ENCODE results near the gene OR52I2. TPM values are rescaled to one million over a fixed set of nuclear protein-coding genes. Genes with fewer than 3 reads are reported as not detected.

OR52I2 gene
- polyA plus RNA-seq, 1 of the 3 experiments (the other 2 are of a cell fraction), result not detected

DNA sequence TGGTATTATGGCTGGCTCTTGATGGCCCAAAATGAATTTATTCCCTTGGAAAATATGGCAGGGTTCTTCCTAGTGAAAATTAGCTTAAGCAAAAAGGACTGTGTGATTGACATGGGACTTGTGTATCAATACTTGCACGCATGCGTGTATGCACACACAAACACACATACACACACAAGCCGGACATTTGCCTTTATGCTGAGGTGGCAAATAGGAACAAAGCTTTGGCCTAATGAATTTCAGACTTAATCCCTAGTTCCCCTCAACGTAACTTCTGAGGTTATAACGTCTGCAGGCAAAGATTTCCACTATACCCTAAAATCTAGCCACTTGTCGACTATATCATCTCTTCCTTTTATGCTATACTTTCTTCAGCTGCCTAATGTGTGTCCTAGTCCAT lies 2.9 kb upstream of the OR52I2 start:
- Histone ChIP-seq H3K27me3 (ENCODE audit: insufficient read depth) (peaks cover 15% of the 10 kb centered on the region; the same call in 1 of the 2 replicates), H3K27ac (ENCODE audit: low read depth in 2 of 2, low read length in 1 of 2) (no peak overlapping the region), H3K9ac (no peak overlapping the region), H3K79me2 (ENCODE audit: insufficient read depth) (no peaks in the 10 kb centered on the region), H2AFZ (ENCODE audit: low read depth) (no peak overlapping the region), H3K4me3 (ENCODE audit: low read depth in 2 of 2, low read length in 1 of 2) (no peak overlapping the region), H3F3A (replicated peaks; ENCODE audit: insufficient read depth) (no peaks in the 10 kb centered on the region), H3K9me3 (no peaks in the 10 kb centered on the region), H3K4me1 (ENCODE audit: control insufficient read depth in 1 of 2, insufficient read depth in 2 of 2, low read depth in 1 of 2, low read length in 1 of 2) (no peaks in the 10 kb centered on the region), H4K20me1 (ENCODE audit: insufficient read depth) (no peaks in the 10 kb centered on the region), H3K36me3 (replicated peaks in 1 of 2; ENCODE audit: control insufficient read depth in 1 of 2, insufficient read depth in 2 of 2, low read length in 1 of 2) (no peaks in the 10 kb centered on the region), H3K4me2 (no peak overlapping the region), H3K9me2 (no peaks in the 10 kb centered on the region)
- 23% methylated on average over 6 of the region's 6 CpGs for WGBS (ENCODE audit: low lambda C conversion rate)
- POLR2A ChIA-PET, result no interaction called here
- CTCF ChIA-PET, result interaction anchor here (1.4 kb wide), 1 partner anchor 396 kb away, joined by 3 read pairs; no protein-coding TSS in a partner anchor
- no peak for DNase-seq
- TF ChIP-seq NRF1 (IDR thresholded peaks at IDR 0.05; ENCODE audit: low read depth, low read length) (no peak), YY1 (IDR thresholded peaks at IDR 0.05; ENCODE audit: low read depth) (no peak), NFIC (IDR thresholded peaks at IDR 0.05; ENCODE audit: borderline replicate concordance) (no peak), MEF2A (IDR thresholded peaks at IDR 0.05; ENCODE audit: borderline replicate concordance, low read depth) (no peak), TAF1 (IDR thresholded peaks at IDR 0.05; ENCODE audit: borderline replicate concordance, low read depth, low read length) (no peak), SIN3A (IDR thresholded peaks at IDR 0.05; ENCODE audit: borderline replicate concordance, low read depth, low read length) (no peak), EP300 (IDR thresholded peaks at IDR 0.05; ENCODE audit: borderline replicate concordance in 1 of 2, low read depth in 1 of 2, low read length in 1 of 2) (no peak), JUND (IDR thresholded peaks at IDR 0.05) (no peak), RAD21 (IDR thresholded peaks at IDR 0.05; ENCODE audit: low read length) (no peak)
- TF ChIP-seq, protein P1, sequence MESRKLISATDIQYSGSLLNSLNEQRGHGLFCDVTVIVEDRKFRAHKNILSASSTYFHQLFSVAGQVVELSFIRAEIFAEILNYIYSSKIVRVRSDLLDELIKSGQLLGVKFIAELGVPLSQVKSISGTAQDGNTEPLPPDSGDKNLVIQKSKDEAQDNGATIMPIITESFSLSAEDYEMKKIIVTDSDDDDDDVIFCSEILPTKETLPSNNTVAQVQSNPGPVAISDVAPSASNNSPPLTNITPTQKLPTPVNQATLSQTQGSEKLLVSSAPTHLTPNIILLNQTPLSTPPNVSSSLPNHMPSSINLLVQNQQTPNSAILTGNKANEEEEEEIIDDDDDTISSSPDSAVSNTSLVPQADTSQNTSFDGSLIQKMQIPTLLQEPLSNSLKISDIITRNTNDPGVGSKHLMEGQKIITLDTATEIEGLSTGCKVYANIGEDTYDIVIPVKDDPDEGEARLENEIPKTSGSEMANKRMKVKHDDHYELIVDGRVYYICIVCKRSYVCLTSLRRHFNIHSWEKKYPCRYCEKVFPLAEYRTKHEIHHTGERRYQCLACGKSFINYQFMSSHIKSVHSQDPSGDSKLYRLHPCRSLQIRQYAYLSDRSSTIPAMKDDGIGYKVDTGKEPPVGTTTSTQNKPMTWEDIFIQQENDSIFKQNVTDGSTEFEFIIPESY (IDR thresholded peaks at IDR 0.05; ENCODE audit: borderline replicate concordance, low read depth), result no peak

DNA sequence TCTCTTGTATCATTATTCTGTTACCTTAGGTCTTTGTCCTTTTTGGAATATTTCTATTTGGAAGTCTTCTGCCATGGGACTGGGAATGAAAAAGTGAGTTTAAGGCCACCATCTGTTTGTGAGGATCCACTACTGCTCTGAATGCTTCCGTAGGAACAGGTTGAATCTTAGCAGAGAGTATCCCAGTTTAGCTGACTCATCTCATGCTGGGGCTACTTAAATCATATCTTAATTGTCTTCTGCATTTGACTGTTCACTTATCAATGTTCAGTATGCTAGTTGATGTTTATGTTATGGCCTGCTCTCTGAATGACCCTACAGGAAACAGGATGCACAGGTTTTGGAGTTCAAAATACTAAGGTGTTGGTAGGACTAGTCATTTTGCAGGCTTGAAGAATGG lies 1.4 kb upstream of the OR52I2 start:
- CTCF ChIA-PET, result no interaction called here
- DNase-seq, result no peak

More for the DNA sequence above, 1.4 kb upstream of the OR52I2 start:
- H3K9me2 ChIP-seq, result no peaks in the 10 kb centered on the region
- 5% methylated on average over 1 of the region's 1 CpG for WGBS (ENCODE audit: low lambda C conversion rate)
- peaks cover 15% of the 10 kb centered on the region; the same call in 1 of the 2 replicates for H3K27me3 ChIP-seq (ENCODE audit: insufficient read depth)
- H3K9me3 ChIP-seq, result no peaks in the 10 kb centered on the region
- H2AFZ ChIP-seq (ENCODE audit: low read depth), result no peak overlapping the region
- no peaks in the 10 kb centered on the region for H3K36me3 ChIP-seq (replicated peaks in 1 of 2; ENCODE audit: control insufficient read depth in 1 of 2, insufficient read depth in 2 of 2, low read length in 1 of 2)
- no peaks in the 10 kb centered on the region for H3K79me2 ChIP-seq (ENCODE audit: insufficient read depth)
- no peak overlapping the region for H3K27ac ChIP-seq (ENCODE audit: low read depth in 2 of 2, low read length in 1 of 2)
- no peak overlapping the region for H3K4me3 ChIP-seq (ENCODE audit: low read depth in 2 of 2, low read length in 1 of 2)
- TF ChIP-seq, protein P2, sequence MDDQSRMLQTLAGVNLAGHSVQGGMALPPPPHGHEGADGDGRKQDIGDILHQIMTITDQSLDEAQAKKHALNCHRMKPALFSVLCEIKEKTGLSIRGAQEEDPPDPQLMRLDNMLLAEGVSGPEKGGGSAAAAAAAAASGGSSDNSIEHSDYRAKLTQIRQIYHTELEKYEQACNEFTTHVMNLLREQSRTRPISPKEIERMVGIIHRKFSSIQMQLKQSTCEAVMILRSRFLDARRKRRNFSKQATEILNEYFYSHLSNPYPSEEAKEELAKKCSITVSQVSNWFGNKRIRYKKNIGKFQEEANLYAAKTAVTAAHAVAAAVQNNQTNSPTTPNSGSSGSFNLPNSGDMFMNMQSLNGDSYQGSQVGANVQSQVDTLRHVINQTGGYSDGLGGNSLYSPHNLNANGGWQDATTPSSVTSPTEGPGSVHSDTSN (IDR thresholded peaks at IDR 0.05), result no peak
- no peak for TF ChIP-seq RAD21 (IDR thresholded peaks at IDR 0.05; ENCODE audit: low read length)
- TF ChIP-seq RCOR1 (IDR thresholded peaks at IDR 0.05; ENCODE audit: low read length), result no peak
- TF ChIP-seq GABPA (IDR thresholded peaks at IDR 0.05; ENCODE audit: low read depth), result no peak
- TF ChIP-seq TAF1 (IDR thresholded peaks at IDR 0.05; ENCODE audit: borderline replicate concordance, low read depth, low read length), result no peak
- TF ChIP-seq JUND (IDR thresholded peaks at IDR 0.05), result no peak
- TF ChIP-seq GATA2 (CRISPR knock-in tag; IDR thresholded peaks at IDR 0.05), result no peak
- no peak for TF ChIP-seq RFX5 (IDR thresholded peaks at IDR 0.05; ENCODE audit: low read length)
- no peak for TF ChIP-seq TCF12 (IDR thresholded peaks at IDR 0.05)
- TF ChIP-seq EZH2phosphoT487 (IDR thresholded peaks at IDR 0.05; ENCODE audit: borderline replicate concordance, low read depth), result no peak
- no peak for TF ChIP-seq RXRA (IDR thresholded peaks at IDR 0.05; ENCODE audit: borderline replicate concordance, low read depth)
- no peak for TF ChIP-seq MEF2A (IDR thresholded peaks at IDR 0.05; ENCODE audit: borderline replicate concordance, low read depth)
- TF ChIP-seq, protein P3, sequence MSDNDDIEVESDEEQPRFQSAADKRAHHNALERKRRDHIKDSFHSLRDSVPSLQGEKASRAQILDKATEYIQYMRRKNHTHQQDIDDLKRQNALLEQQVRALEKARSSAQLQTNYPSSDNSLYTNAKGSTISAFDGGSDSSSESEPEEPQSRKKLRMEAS (IDR thresholded peaks at IDR 0.05; ENCODE audit: low read depth), result no peak
- TF ChIP-seq POLR2AphosphoS5 (IDR thresholded peaks at IDR 0.05; ENCODE audit: low read depth, low read length), result no peak
- no peak for TF ChIP-seq FOXJ3 (CRISPR knock-in tag; IDR thresholded peaks at IDR 0.05)
- POLR2A ChIA-PET, result no interaction called here
- H3K4me2 ChIP-seq, result no peak overlapping the region
- no peaks in the 10 kb centered on the region for H3F3A ChIP-seq (replicated peaks; ENCODE audit: insufficient read depth)
- H3K4me1 ChIP-seq (ENCODE audit: control insufficient read depth in 1 of 2, insufficient read depth in 2 of 2, low read depth in 1 of 2, low read length in 1 of 2), result no peaks in the 10 kb centered on the region
- H4K20me1 ChIP-seq (ENCODE audit: insufficient read depth), result no peaks in the 10 kb centered on the region
- no peak overlapping the region for H3K9ac ChIP-seq

Data from SK-N-SH (cell line).